Cardiac fibroblast (primary cell): ENCODE measurements around the gene RASGRF1.

Experiments used
- DNase-seq, 2 donors: peaks; one replicate each; pipeline versions ENCODE4 v3.0.0 to v3.0.0-alpha.2; 2010; ENCODE audit warnings: low read depth in 2 of 2
- H3K4me3 ChIP-seq, 2 donors: replicated peaks in 1 of 2; 1 replicate in 1 of 2; 2 replicates in 1 of 2; pipeline ENCODE4 v1.5.1; 2011; ENCODE audit warnings: low read depth in 2 of 2, low read length in 2 of 2, mild to moderate bottlenecking in 2 of 2, moderate library complexity in 1 of 2
- CTCF ChIP-seq: IDR thresholded peaks from one replicate; pipeline ENCODE4 v1.5.1; 2011; ENCODE audit warnings: low read depth, mild to moderate bottlenecking, low read length, inconsistent platforms

Gene RASGRF1

GRCh38 chr15:79046691-79047404, 43.7 kb downstream of the RASGRF1 start:
- no peak for DNase-seq
- TF ChIP-seq CTCF: no peak
- no peak overlapping the region for H3K4me3 ChIP-seq

GRCh38 chr15:79045041-79045440, 45.5 kb downstream of the RASGRF1 start:
- no peak for DNase-seq
- TF ChIP-seq CTCF: no peak
- no peak overlapping the region for H3K4me3 ChIP-seq

GRCh38 chr15:79042213-79042928, 48.2 kb downstream of the RASGRF1 start:
- DNase-seq: peak in 1 of 2 donors; percentile 30
- H3K4me3 ChIP-seq: no peak overlapping the region
- TF ChIP-seq CTCF: no peak

GRCh38 chr15:79041601-79042168, 48.9 kb downstream of the RASGRF1 start:
- no peak for TF ChIP-seq CTCF
- H3K4me3 ChIP-seq: no peak overlapping the region
- no peak for DNase-seq

- DNase-seq: no peak
- no peak overlapping the region for H3K4me3 ChIP-seq
- no peak for TF ChIP-seq CTCF
Measured at GRCh38 chr15:79037848-79038247, 52.7 kb downstream of the RASGRF1 start.

GRCh38 chr15:79036323-79036722, 54.3 kb downstream of the RASGRF1 start:
- no peak overlapping the region for H3K4me3 ChIP-seq
- no peak for TF ChIP-seq CTCF
- no peak for DNase-seq
